IMR-90 (cell line): ENCODE results near the gene AK6. TPM values are rescaled to one million over a fixed set of nuclear protein-coding genes. Genes with fewer than 3 reads are reported as not detected.

Experiments
- ATAC-seq: fragments of 200-7000 bp; cut with Tn5 transposase; 2 replicates; pipeline ENCODE4 v1.9.1; 2020; ENCODE audit warnings: low read depth, mild to moderate bottlenecking, moderate library complexity
- BruUV-seq: library from RNA; stranded (reverse); fragments of 400-500 nt; replicated peaks from 2 replicates; lab custom pipeline; 2021; lab: Mats Ljungman, UMichigan
- CTCF ChIA-PET: fragments of 300-600 bp; formaldehyde crosslinking; extraction: SDS; loops from one replicate; lab custom pipeline; 2021; ENCODE audit warnings: antibody characterized with exemption; lab: Yijun Ruan, JAX
- POLR2A ChIA-PET: fragments of 300-600 bp; sonication (Branson Sonifier 250); formaldehyde crosslinking; loops from one replicate; lab custom pipeline; 2022; ENCODE audit warnings: antibody characterized with exemption; ENCODE audit not compliant: unreplicated experiment; lab: Charles Lee
- DNase-seq: peaks from one replicate; pipeline ENCODE4 v3.0.0; 2013
- H2AFZ ChIP-seq: replicated peaks from 2 replicates; pipeline ENCODE3; 2013; ENCODE audit warnings: low read length, mild to moderate bottlenecking; ENCODE audit not compliant: poor library complexity
- H2AK5ac ChIP-seq: 2 replicates; pipeline ENCODE4 v1.6.1; 2013; ENCODE audit warnings: low read depth, low read length, inconsistent platforms
- H2AK9ac ChIP-seq: replicated peaks from 2 replicates; pipeline ENCODE3; 2013; ENCODE audit warnings: mild to moderate bottlenecking, low read depth, low read length, moderate library complexity; ENCODE audit not compliant: poor library complexity
- H2BK120ac ChIP-seq: 2 replicates; pipeline ENCODE4 v1.6.1; 2013; ENCODE audit warnings: low read depth, low read length, inconsistent platforms
- H2BK15ac ChIP-seq: 3 replicates; pipeline ENCODE4 v1.6.1; 2013; ENCODE audit warnings: low read depth, low read length, inconsistent platforms
- H2BK20ac ChIP-seq: 2 replicates; pipeline ENCODE4 v1.6.1; 2013; ENCODE audit warnings: low read depth, mild to moderate bottlenecking, inconsistent platforms, low read length, moderate library complexity
- H2BK5ac ChIP-seq: 2 replicates; pipeline ENCODE4 v1.6.1; 2013; ENCODE audit warnings: mild to moderate bottlenecking, low read depth, low read length, inconsistent platforms; ENCODE audit not compliant: poor library complexity, severe bottlenecking
- H3K14ac ChIP-seq: replicated peaks from 2 replicates; pipeline ENCODE4 v1.6.1; 2013; ENCODE audit warnings: low read depth, low read length, inconsistent platforms
- H3K18ac ChIP-seq: 2 replicates; pipeline ENCODE4 v1.6.1; 2013; ENCODE audit warnings: low read depth, low read length, control low read depth
- H3K23ac ChIP-seq: 2 replicates; pipeline ENCODE4 v1.6.1; 2013; ENCODE audit warnings: low read depth, low read length, inconsistent platforms
- H3K27ac ChIP-seq: 2 replicates; pipeline ENCODE4 v1.5.1; 2013; ENCODE audit warnings: mild to moderate bottlenecking, control low read depth, low read length; ENCODE audit not compliant: insufficient read depth
- H3K27me3 ChIP-seq: 2 replicates; pipeline ENCODE4 v1.6.1; 2013; ENCODE audit warnings: low read length; ENCODE audit not compliant: control insufficient read depth, insufficient read depth
- H3K36me3 ChIP-seq: 2 replicates; pipeline ENCODE4 v1.6.1; 2013; ENCODE audit warnings: low read length, mixed read lengths; ENCODE audit not compliant: control insufficient read depth, insufficient read depth
- H3K4ac ChIP-seq: 2 replicates; pipeline ENCODE4 v1.6.1; 2013; ENCODE audit warnings: low read depth, low read length, inconsistent platforms
- H3K4me1 ChIP-seq: 2 replicates; pipeline ENCODE4 v1.6.1; 2013; ENCODE audit warnings: low read length, mixed read lengths; ENCODE audit not compliant: control insufficient read depth, insufficient read depth
- H3K4me2 ChIP-seq: 2 replicates; pipeline ENCODE4 v1.6.1; 2013; ENCODE audit warnings: low read depth, mild to moderate bottlenecking, control low read depth, low read length, moderate library complexity
- H3K4me3 ChIP-seq: 2 replicates; pipeline ENCODE4 v1.5.1; 2013; ENCODE audit warnings: low read depth, mild to moderate bottlenecking, control low read depth, low read length, moderate library complexity; ENCODE audit not compliant: insufficient read depth
- H3K56ac ChIP-seq: 2 replicates; pipeline ENCODE4 v1.6.1; 2013; ENCODE audit warnings: low read length, inconsistent platforms; ENCODE audit not compliant: insufficient read depth; ENCODE audit errors: extremely low read depth
- H3K79me1 ChIP-seq, 2 experiments: 2 replicates each; pipeline ENCODE4 v1.6.1; 2013; ENCODE audit warnings: low read length in 2 of 2, inconsistent platforms in 1 of 2, low read depth in 1 of 2
- H3K9ac ChIP-seq: 2 replicates; pipeline ENCODE4 v1.6.1; 2013; ENCODE audit warnings: low read depth, low read length, control low read depth
- H3K9me1 ChIP-seq: 2 replicates; pipeline ENCODE4 v1.6.1; 2013; ENCODE audit warnings: low read length, inconsistent platforms; ENCODE audit not compliant: insufficient read depth
- H3K9me3 ChIP-seq: 2 replicates; pipeline ENCODE4 v1.6.1; 2013; ENCODE audit warnings: low read length; ENCODE audit not compliant: control insufficient read depth, insufficient read depth
- H4K20me1 ChIP-seq: 2 replicates; pipeline ENCODE4 v1.6.1; 2013; ENCODE audit warnings: low read length, inconsistent platforms; ENCODE audit not compliant: insufficient read depth
- H4K5ac ChIP-seq: 2 replicates; pipeline ENCODE4 v1.6.1; 2013; ENCODE audit warnings: mild to moderate bottlenecking, low read depth, low read length, control low read depth
- H4K8ac ChIP-seq, 2 experiments: 2 replicates each; pipeline ENCODE4 v1.6.1; 2013; ENCODE audit warnings: low read depth in 2 of 2, low read length in 2 of 2, control low read depth in 1 of 2, inconsistent platforms in 1 of 2
- H4K91ac ChIP-seq: 2 replicates; pipeline ENCODE4 v1.6.1; 2013; ENCODE audit warnings: low read depth, low read length, inconsistent platforms; ENCODE audit not compliant: insufficient read depth
- BHLHE40 ChIP-seq: fragments of 150-350 bp; IDR thresholded peaks from 2 replicates; pipeline ENCODE4 v1.6.1; 2016; ENCODE audit warnings: mild to moderate bottlenecking, low read depth, low read length
- MAFK ChIP-seq: IDR thresholded peaks from 2 replicates; pipeline ENCODE4 v1.6.1; 2012; ENCODE audit warnings: low read depth, low read length, improper control_type of control experiment
- NFE2L2 ChIP-seq: fragments of 150-350 bp; IDR thresholded peaks from 2 replicates; pipeline ENCODE4 v1.6.1; 2016; ENCODE audit warnings: low read depth, mild to moderate bottlenecking, low read length
- POLR2A ChIP-seq: IDR thresholded peaks from 2 replicates; pipeline ENCODE4 v1.6.1; 2012; ENCODE audit warnings: mild to moderate bottlenecking, low read depth, low read length
- RAD21 ChIP-seq: IDR thresholded peaks from 2 replicates; pipeline ENCODE4 v1.6.1; 2012; ENCODE audit warnings: low read length, improper control_type of control experiment
- RCOR1 ChIP-seq: IDR thresholded peaks from 2 replicates; pipeline ENCODE4 v1.6.1; 2012; ENCODE audit warnings: mild to moderate bottlenecking, low read length, improper control_type of control experiment; ENCODE audit not compliant: insufficient replicate concordance
- SMC3 ChIP-seq: fragments of 150-350 bp; IDR thresholded peaks from 2 replicates; pipeline ENCODE4 v1.6.1; 2016; ENCODE audit warnings: low read depth, mild to moderate bottlenecking, antibody characterized with exemption, low read length, moderate library complexity
- WGBS, 2 experiments: methylation state at CpG; one replicate each; pipeline versions ENCODE4 v1.1.5 to v1.1.7; 2013; ENCODE audit warnings: missing lambda C conversion rate in 2 of 2; ENCODE audit not compliant: insufficient read length in 1 of 2; ENCODE audit errors: extremely low coverage in 2 of 2; 5-methylcytosine and 5-hydroxymethylcytosine counted together
- dilution Hi-C: fragments of 300-500 bp; cut with HindIII; formaldehyde crosslinking; loops from one replicate; pipeline ENCODE4 v1.14.3; 2018; ENCODE audit warnings: low sequenced_read_pairs; ENCODE audit not compliant: unreplicated experiment
- in situ Hi-C: fragments of 300-500 bp; cut with MboI; formaldehyde crosslinking; loops from 3 replicates; pipeline ENCODE4 v1.14.3; 2019; ENCODE audit warnings: low sequenced_read_pairs, inconsistent platforms, mixed read lengths
- intact Hi-C: fragments of 100-400 bp; cut with micrococcal nuclease; formaldehyde crosslinking; loops from 2 replicates; pipeline ENCODE4 v1.10.0; 2022
- polyA plus RNA-seq, 3 experiments: library from polyadenylated mRNA; depleted of rRNA; stranded (reverse); fragments of >200 nt; gene quantifications; 2 replicates each; pipeline ENCODE4 v1.2.3, GENCODE V29; 2012; ENCODE audit warnings: low replicate concordance in 1 of 3
- total RNA-seq: library from RNA; depleted of rRNA; stranded (reverse); fragments of >200 nt; gene quantifications from 2 replicates; pipeline ENCODE4 v1.2.3, GENCODE V29; 2012
- TF ChIP-seq, protein P1 (sequence below): conservative IDR thresholded peaks from 2 replicates; pipeline ENCODE4 v1.5.1; 2012; ENCODE audit warnings: mild to moderate bottlenecking, low read depth, low read length, improper control_type of control experiment

The AK6 gene
- total and polyA plus RNA-seq, 2 of the 4 experiments (the other 2 are of a cell fraction): 14.7 to 34.4 TPM

DNA sequence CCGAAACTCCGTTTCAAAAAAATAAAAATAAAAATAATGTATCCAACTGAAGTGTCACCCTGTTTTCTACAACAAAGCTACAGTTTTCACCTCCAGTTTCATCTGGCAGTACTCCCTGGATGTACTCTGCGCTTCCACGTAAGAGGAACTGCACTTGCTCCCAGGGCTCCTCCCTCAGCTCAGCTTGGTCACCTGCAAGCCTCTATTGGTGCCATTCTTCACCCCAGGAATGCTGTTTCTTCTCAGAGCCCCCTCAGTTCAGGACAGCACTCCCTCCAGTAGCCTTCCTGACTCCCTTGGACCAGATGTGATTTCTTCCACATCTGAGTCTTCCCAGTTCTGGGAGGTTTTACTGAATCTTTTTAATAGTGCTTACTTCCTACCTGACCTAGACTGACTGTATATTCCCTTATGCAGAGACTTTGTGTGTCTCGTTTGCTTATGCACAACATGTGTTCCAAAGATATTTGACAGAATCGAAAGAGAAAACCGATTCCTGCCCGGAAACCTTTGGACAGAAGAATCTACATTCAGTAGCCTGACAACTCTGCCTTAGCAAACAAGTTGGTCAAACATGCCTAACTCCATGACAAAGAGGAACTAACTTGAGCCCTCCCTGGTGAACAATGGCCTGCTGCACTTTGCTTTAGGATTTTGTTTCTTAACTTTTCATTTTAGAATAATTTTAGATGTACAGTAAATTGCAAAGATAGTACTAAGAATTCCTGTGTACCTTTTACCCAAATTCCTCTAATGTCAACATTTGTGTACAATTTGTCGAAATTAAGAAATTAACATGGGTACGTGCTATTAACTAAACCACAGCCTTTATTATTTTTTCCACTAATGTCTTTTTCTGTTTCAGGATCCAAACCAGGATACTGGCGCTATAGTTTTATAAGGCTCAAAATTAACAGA is 37.5 kb downstream of the AK6 start:
- ATAC-seq (no peak), DNase-seq (no peak)
- Histone ChIP-seq H3K14ac (no peak overlapping the region), H2AFZ (no peak overlapping the region), H3K27ac (no peak overlapping the region), H3K56ac (no peak overlapping the region), H3K9ac (no peak overlapping the region), H3K9me1 (peaks cover 4% of the 10 kb centered on the region; the same call in 1 of the 2 replicates), H4K20me1 (no peaks in the 10 kb centered on the region), H3K4me2 (peak overlapping the region; percentile 88), H2AK9ac (no peak overlapping the region), H3K4ac (no peak overlapping the region), H2BK20ac (no peak overlapping the region), H2BK5ac (no peak overlapping the region), H2BK120ac (no peak overlapping the region), H4K8ac (peak overlapping the region in 1 of 2 experiments; percentile 95; a peak in 1 of 4 replicates), H4K5ac (no peak overlapping the region), H3K9me3 (no peaks in the 10 kb centered on the region), H3K27me3 (no peaks in the 10 kb centered on the region), H2AK5ac (no peak overlapping the region), H4K91ac (no peak overlapping the region), H3K4me3 (peak overlapping the region; percentile 75; the same call in 1 of the 2 replicates), H3K36me3 (no peaks in the 10 kb centered on the region), H3K79me1 (peaks cover 0 to 3% of the 10 kb centered on the region in 2 experiments; a peak in 1 of 4 replicates), H3K18ac (no peak overlapping the region), H3K23ac (no peak overlapping the region), H2BK15ac (no peak overlapping the region), H3K4me1 (peaks cover 3% of the 10 kb centered on the region)
- in situ Hi-C loops: loop anchor here (10.0 kb wide), 1 partner anchor 217 kb away; no protein-coding TSS in a partner anchor
- intact Hi-C loops: loop anchor here (5.0 kb wide), 2 partner anchors 94 to 144 kb away; partner anchors contain the start of gene CENPH
- BruUV-seq: no TSS peak
- TF ChIP-seq RCOR1 (no peak), POLR2A (no peak), BHLHE40 (no peak), RAD21 (no peak), SMC3 (no peak), MAFK (no peak), NFE2L2 (no peak)
- TF ChIP-seq, protein P1, sequence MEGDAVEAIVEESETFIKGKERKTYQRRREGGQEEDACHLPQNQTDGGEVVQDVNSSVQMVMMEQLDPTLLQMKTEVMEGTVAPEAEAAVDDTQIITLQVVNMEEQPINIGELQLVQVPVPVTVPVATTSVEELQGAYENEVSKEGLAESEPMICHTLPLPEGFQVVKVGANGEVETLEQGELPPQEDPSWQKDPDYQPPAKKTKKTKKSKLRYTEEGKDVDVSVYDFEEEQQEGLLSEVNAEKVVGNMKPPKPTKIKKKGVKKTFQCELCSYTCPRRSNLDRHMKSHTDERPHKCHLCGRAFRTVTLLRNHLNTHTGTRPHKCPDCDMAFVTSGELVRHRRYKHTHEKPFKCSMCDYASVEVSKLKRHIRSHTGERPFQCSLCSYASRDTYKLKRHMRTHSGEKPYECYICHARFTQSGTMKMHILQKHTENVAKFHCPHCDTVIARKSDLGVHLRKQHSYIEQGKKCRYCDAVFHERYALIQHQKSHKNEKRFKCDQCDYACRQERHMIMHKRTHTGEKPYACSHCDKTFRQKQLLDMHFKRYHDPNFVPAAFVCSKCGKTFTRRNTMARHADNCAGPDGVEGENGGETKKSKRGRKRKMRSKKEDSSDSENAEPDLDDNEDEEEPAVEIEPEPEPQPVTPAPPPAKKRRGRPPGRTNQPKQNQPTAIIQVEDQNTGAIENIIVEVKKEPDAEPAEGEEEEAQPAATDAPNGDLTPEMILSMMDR: no peak
- 89% methylated on average over 7 of the region's 11 CpGs; no CpG with 5 or more reads in 1 of the 2 experiments for WGBS, 2 experiments
- ChIA-PET POLR2A (no interaction called here), CTCF (no interaction called here)
- dilution Hi-C loops: no loop called here
